ENCODE data around the gene RHOA. TPM values are rescaled to one million over a fixed set of nuclear protein-coding genes. Genes with fewer than 3 reads are reported as not detected.

The RHOA gene
- total and polyA plus RNA-seq, 2 of the 13 experiments (the other 11 are each of a cell fraction or from before 2014, with no cell fraction given): 131 to 177 TPM

- TF ChIP-seq, protein P1, sequence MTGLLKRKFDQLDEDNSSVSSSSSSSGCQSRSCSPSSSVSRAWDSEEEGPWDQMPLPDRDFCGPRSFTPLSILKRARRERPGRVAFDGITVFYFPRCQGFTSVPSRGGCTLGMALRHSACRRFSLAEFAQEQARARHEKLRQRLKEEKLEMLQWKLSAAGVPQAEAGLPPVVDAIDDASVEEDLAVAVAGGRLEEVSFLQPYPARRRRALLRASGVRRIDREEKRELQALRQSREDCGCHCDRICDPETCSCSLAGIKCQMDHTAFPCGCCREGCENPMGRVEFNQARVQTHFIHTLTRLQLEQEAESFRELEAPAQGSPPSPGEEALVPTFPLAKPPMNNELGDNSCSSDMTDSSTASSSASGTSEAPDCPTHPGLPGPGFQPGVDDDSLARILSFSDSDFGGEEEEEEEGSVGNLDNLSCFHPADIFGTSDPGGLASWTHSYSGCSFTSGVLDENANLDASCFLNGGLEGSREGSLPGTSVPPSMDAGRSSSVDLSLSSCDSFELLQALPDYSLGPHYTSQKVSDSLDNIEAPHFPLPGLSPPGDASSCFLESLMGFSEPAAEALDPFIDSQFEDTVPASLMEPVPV (CRISPR knock-in tag; IDR thresholded peaks at IDR 0.05): no peak
- TF ChIP-seq ZBTB20 (CRISPR knock-in tag; IDR thresholded peaks at IDR 0.05; ENCODE audit: borderline replicate concordance, low read depth): no peak
- TF ChIP-seq, protein P2, sequence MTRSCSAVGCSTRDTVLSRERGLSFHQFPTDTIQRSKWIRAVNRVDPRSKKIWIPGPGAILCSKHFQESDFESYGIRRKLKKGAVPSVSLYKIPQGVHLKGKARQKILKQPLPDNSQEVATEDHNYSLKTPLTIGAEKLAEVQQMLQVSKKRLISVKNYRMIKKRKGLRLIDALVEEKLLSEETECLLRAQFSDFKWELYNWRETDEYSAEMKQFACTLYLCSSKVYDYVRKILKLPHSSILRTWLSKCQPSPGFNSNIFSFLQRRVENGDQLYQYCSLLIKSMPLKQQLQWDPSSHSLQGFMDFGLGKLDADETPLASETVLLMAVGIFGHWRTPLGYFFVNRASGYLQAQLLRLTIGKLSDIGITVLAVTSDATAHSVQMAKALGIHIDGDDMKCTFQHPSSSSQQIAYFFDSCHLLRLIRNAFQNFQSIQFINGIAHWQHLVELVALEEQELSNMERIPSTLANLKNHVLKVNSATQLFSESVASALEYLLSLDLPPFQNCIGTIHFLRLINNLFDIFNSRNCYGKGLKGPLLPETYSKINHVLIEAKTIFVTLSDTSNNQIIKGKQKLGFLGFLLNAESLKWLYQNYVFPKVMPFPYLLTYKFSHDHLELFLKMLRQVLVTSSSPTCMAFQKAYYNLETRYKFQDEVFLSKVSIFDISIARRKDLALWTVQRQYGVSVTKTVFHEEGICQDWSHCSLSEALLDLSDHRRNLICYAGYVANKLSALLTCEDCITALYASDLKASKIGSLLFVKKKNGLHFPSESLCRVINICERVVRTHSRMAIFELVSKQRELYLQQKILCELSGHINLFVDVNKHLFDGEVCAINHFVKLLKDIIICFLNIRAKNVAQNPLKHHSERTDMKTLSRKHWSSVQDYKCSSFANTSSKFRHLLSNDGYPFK (CRISPR knock-in tag; IDR thresholded peaks at IDR 0.05; ENCODE audit: borderline replicate concordance): no peak
- TF ChIP-seq ZFAT (CRISPR knock-in tag; conservative IDR thresholded peaks at IDR 0.05): no peak
- no peak for TF ChIP-seq GTF2F1 (IDR thresholded peaks at IDR 0.05; ENCODE audit: low read length)
- TF ChIP-seq CHD2 (IDR thresholded peaks at IDR 0.05; ENCODE audit: low read depth, low read length): no peak
- TF ChIP-seq KLF13 (CRISPR knock-in tag; IDR thresholded peaks at IDR 0.05): no peak
- peak; percentile 43; the same call in 1 of the 2 replicates for TF ChIP-seq ZNF343 (CRISPR knock-in tag; IDR thresholded peaks at IDR 0.05)
- no peak for TF ChIP-seq HNF4A (CRISPR knock-in tag; IDR thresholded peaks at IDR 0.05)
- TF ChIP-seq REXO4 (CRISPR knock-in tag; IDR thresholded peaks at IDR 0.05; ENCODE audit: borderline replicate concordance): no peak
- TF ChIP-seq SP1 (IDR thresholded peaks at IDR 0.05): no peak
- 0 out of 2 replicates have a peak, but pooled peaks have one; percentile 1 for TF ChIP-seq SP1 (CRISPR knock-in tag; IDR thresholded peaks at IDR 0.05)
- TF ChIP-seq, protein P3, sequence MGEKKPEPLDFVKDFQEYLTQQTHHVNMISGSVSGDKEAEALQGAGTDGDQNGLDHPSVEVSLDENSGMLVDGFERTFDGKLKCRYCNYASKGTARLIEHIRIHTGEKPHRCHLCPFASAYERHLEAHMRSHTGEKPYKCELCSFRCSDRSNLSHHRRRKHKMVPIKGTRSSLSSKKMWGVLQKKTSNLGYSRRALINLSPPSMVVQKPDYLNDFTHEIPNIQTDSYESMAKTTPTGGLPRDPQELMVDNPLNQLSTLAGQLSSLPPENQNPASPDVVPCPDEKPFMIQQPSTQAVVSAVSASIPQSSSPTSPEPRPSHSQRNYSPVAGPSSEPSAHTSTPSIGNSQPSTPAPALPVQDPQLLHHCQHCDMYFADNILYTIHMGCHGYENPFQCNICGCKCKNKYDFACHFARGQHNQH (CRISPR knock-in tag; IDR thresholded peaks at IDR 0.05): no peak
- TF ChIP-seq ZBTB3 (CRISPR knock-in tag; IDR thresholded peaks at IDR 0.05; ENCODE audit: borderline replicate concordance, low read depth): 0 out of 2 replicates have a peak, but pooled peaks have one; percentile 80
- TF ChIP-seq ZC3H13 (CRISPR knock-in tag; IDR thresholded peaks at IDR 0.05): no peak
- TF ChIP-seq SP140L (CRISPR knock-in tag; IDR thresholded peaks at IDR 0.05; ENCODE audit: borderline replicate concordance): no peak
- TF ChIP-seq ZNF3 (CRISPR knock-in tag; IDR thresholded peaks at IDR 0.05): no peak
- no peak; the same call in 1 of the 2 replicates for TF ChIP-seq SOX5 (CRISPR knock-in tag; IDR thresholded peaks at IDR 0.05; ENCODE audit: borderline replicate concordance)
- no peak for TF ChIP-seq ZNF282 (IDR thresholded peaks at IDR 0.05; ENCODE audit: partially characterized antibody)
- no peak for TF ChIP-seq FOXP1 (IDR thresholded peaks at IDR 0.05)
- no peak for TF ChIP-seq FOXP1 (CRISPR knock-in tag; IDR thresholded peaks at IDR 0.05)
- TF ChIP-seq ZKSCAN8 (CRISPR knock-in tag; IDR thresholded peaks at IDR 0.05; ENCODE audit: borderline replicate concordance): no peak
- peak; percentile 20; the same call in 1 of the 2 replicates for TF ChIP-seq TOPORS (CRISPR knock-in tag; IDR thresholded peaks at IDR 0.05)
- TF ChIP-seq ZNF577 (CRISPR knock-in tag; IDR thresholded peaks at IDR 0.05; ENCODE audit: borderline replicate concordance, low read depth): no peak
- TF ChIP-seq ZNF333 (CRISPR knock-in tag; IDR thresholded peaks at IDR 0.05; ENCODE audit: borderline replicate concordance): no peak
- no peak for TF ChIP-seq ZNF788 (CRISPR knock-in tag; IDR thresholded peaks at IDR 0.05; ENCODE audit: borderline replicate concordance)
- peak; percentile 46; the same call in 1 of the 2 replicates for TF ChIP-seq ZSCAN25 (CRISPR knock-in tag; IDR thresholded peaks at IDR 0.05)
These were observed 10.2 kb upstream of the RHOA start (continued) for GRCh38 chr3:49421890-49422378.
